Stimulated activated CD4-positive, alpha-beta T cell treated with anti-CD3 and anti-CD28 coated beads, Interleukin-4, amount 100 ng/mL, for 48 hours (primary cell): Measurements from ENCODE around the gene DET1.

Experiments
- DNase-seq, 2 donors: peaks; one replicate each; pipeline ENCODE4 v3.0.0-alpha.2; 2020; ENCODE audit warnings: low read depth in 2 of 2

Gene DET1

DNA sequence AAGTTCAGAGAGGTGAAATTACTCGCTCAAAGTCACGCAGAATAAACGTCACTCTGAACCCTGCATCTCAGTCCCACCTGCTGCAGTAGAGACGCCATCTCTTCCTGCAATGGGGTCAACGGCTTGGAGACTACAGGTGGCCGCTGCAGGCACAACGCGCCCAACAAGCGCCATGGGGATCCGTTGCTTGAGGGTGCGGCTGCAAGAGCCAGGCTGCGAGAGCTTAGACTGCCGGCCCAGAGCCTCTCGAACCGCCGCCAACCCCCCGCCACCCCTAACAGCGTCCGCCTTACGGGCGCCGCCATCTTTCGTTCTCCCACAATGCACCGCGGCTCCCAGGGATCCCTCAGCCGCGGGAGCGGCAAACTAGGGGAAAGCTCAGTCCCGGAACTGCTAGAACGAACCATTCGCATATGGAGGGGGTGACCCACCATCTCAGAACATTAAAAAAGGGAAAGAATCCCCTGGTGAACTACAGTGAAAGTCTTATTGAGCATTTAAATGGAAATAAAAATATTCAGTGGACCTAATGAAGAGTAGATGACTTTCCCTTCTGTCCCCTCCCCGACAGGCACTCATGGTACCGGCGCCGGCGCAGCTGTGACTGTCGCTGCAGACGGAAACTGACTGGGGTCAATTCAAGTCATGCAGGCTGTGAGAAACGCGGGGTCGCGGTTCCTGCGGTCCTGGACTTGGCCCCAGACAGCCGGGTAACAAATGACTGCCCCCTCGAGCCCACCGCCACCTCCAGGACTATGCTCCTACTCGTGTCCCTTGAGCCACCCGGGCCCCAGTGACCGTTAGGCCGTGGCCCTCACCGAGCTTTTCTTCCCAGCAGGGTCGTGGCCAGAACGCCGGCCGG lies 79.2 kb downstream of the DET1 start, which contains the start of the genes MRPL46 and MRPS11:
Gene MRPL46 (minus strand): TSS at position 316 of the 862 bp plus-strand sequence. CDS start 11 bp downstream, at position 305.
Gene MRPS11 (plus strand): TSS at position 636 of the 862 bp plus-strand sequence. CDS start 10 bp downstream, at position 646.
- DNase-seq: peak; percentile 85

DNA sequence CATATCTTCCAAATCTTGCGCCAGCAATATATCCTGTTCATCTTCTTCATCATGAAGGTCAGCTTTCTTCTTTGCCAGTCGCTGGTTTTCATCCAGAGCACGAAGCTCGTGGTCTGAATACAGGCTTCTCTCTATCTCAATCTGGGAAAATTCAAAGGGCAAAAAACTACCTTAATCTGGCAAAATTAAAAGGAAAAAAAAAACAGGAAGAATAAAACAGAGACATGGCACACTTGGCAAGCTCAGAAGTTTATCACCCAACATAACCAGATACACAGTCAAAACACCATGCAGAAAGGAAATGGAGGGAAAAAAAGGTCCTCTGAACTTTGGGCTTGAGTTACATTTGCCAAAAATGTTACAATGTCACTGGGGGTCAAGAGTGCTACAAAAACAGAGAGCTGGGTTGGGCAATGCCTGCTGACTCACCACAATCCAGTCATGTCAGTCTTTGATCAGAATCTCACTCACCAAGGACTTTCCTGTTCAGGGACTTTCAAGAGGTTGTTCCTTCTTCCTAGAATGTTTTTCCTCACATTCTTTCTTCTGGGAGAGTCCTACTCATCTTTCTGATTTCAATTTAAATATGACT lies 80.8 kb downstream of the DET1 start:
- DNase-seq: peak in 1 of 2 donors; percentile 12

DNA sequence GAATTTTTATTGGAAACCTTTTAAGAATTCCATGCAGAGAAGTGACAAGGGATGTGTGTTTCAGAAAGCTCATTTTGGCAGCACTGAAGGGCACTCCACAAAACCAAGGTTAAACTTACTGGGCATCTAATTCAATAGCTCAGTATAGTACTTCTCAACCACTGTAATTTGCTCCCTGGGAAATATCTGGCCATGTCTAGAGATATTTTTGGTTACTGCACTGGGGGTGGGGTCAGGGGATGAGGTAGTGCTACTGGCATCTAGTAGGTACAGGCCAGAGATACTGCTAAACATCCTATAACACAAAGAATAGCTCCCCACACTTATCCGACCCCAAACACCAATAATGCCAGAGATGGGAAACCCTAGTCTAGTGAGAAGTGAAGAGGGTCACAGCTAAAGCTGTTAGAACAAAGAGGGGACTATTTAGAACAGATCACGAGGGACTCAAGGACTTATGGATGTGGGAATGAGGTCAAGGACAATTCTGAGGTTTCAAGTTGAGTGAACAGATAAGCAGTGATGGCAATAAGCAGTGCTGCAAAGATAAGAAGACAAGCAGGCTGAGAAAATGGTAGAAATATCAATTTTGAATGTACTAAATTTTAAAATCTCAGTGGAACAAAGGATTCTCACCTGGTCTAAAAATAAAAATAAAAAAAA lies 82.5 kb downstream of the DET1 start:
- no peak for DNase-seq
